Upper lobe of left lung (tissue), 4 donors: ENCODE results near the gene GRIA3.

Experiments used
- POLR2AphosphoS5 ChIP-seq, 2 donors: sonication (generic); formaldehyde crosslinking; IDR thresholded peaks; one replicate each; pipeline ENCODE4 v1.5.1; 2017; ENCODE audit warnings: antibody characterized with exemption in 2 of 2
- TF ChIP-seq, protein P1 (sequence below), 6 experiments: fragments of 450-650 bp in 4 of 6; fragments of 200-600 bp in 2 of 6; sonication (generic) in 2 of 6; IDR thresholded peaks; one replicate each; pipeline ENCODE4 v1.5.1; 2016 to 2019; ENCODE audit warnings: antibody characterized with exemption in 6 of 6

DNA sequence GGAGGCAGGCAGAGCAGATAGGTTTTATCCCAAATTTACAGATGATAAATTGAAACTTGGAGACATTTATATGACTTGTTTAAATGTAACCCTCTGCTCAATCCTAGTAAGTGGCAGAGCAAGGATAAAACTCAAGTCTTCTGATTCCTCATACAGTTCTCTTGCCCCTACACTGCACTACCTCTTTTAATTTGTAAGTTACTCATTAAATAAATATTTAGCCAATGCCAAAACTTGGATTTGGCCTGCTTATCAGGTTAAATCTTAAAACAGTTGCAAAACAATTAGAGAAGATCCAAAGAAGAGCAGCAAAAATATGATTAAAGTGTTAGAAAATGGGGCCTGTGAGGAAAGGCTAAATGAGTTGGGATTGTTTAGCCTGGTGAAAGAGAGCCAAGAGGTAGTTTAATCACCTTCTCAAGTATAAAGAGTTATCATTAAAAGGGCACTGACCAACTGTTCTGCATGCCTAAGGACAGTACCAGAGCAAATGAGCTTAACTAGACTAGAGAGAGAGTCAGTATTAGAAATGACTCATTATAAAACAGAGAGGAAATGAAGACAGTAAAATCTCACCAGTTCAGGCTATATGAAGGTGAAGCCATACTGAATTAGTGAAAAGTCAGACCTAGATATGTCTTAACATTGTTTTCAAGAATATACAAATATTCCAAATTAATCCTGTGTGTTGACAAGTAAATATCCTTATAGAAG, 146.3 kb downstream of the GRIA3 start:
- TF ChIP-seq, protein P1, sequence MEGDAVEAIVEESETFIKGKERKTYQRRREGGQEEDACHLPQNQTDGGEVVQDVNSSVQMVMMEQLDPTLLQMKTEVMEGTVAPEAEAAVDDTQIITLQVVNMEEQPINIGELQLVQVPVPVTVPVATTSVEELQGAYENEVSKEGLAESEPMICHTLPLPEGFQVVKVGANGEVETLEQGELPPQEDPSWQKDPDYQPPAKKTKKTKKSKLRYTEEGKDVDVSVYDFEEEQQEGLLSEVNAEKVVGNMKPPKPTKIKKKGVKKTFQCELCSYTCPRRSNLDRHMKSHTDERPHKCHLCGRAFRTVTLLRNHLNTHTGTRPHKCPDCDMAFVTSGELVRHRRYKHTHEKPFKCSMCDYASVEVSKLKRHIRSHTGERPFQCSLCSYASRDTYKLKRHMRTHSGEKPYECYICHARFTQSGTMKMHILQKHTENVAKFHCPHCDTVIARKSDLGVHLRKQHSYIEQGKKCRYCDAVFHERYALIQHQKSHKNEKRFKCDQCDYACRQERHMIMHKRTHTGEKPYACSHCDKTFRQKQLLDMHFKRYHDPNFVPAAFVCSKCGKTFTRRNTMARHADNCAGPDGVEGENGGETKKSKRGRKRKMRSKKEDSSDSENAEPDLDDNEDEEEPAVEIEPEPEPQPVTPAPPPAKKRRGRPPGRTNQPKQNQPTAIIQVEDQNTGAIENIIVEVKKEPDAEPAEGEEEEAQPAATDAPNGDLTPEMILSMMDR (IDR thresholded peaks at IDR 0.05) = no peak
- TF ChIP-seq POLR2AphosphoS5 (IDR thresholded peaks at IDR 0.05) = no peak
